DND-41 (cell line): ENCODE data around the gene BAG1.

Experiments
- EZH2 ChIP-seq: IDR thresholded peaks from 3 replicates; pipeline ENCODE4 v1.6.1; 2012; ENCODE audit warnings: borderline replicate concordance, low read depth, mild to moderate bottlenecking, moderate library complexity, low read length, inconsistent platforms; ENCODE audit not compliant: severe bottlenecking
- TF ChIP-seq, protein P1 (sequence below): IDR thresholded peaks from 2 replicates; pipeline ENCODE4 v1.5.1; 2012; ENCODE audit warnings: borderline replicate concordance, low read length, moderate library complexity, mild to moderate bottlenecking; ENCODE audit not compliant: poor library complexity, severe bottlenecking; ENCODE audit errors: extremely low read depth

DNA sequence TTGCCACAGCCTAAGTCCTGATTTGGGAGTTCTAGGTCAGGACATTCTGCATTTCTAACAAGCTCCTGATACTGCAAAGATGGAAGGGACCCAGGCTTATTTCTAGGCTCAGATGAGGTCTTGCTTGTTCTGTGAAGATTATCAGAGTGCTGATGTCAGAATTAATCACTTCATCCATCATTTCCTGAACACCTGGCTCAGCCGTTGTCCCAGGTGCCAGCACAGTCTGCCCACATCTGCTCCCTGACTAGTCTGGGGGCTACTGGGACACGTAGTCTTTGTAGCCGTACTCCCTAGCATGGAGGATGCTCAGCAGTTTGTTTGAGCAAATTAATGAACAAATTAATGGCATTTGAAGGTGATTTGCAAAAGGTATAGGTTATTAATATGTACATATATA, 42.5 kb downstream of the BAG1 start:
- TF ChIP-seq, protein P1, sequence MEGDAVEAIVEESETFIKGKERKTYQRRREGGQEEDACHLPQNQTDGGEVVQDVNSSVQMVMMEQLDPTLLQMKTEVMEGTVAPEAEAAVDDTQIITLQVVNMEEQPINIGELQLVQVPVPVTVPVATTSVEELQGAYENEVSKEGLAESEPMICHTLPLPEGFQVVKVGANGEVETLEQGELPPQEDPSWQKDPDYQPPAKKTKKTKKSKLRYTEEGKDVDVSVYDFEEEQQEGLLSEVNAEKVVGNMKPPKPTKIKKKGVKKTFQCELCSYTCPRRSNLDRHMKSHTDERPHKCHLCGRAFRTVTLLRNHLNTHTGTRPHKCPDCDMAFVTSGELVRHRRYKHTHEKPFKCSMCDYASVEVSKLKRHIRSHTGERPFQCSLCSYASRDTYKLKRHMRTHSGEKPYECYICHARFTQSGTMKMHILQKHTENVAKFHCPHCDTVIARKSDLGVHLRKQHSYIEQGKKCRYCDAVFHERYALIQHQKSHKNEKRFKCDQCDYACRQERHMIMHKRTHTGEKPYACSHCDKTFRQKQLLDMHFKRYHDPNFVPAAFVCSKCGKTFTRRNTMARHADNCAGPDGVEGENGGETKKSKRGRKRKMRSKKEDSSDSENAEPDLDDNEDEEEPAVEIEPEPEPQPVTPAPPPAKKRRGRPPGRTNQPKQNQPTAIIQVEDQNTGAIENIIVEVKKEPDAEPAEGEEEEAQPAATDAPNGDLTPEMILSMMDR, result no peak
- no peak for TF ChIP-seq EZH2
